NCI-H1694 (cell line): ENCODE results near the gene FLYWCH2.
"Not testable (repeated sequence)": the region's sequence is repeated elsewhere in the genome, so short reads cannot be mapped to it uniquely, and the experiment has no call there.

Experiments
- DNase-seq: peaks from one replicate; lab custom pipeline; 2025; lab: John Stamatoyannopoulos, UW

Gene FLYWCH2

GRCh38 chr16:2881783-2882649 lies 999 bp upstream of the FLYWCH2 start:
- DNase-seq: no peak

GRCh38 chr16:2883458-2883908 lies 468 bp downstream of the FLYWCH2 start:
- no peak for DNase-seq

- no peak for DNase-seq
These were observed 1.0 kb downstream of the FLYWCH2 start for GRCh38 chr16:2884041-2884451.

- no peak for DNase-seq
These were observed 11.2 kb downstream of the FLYWCH2 start for GRCh38 chr16:2894231-2894630.

- DNase-seq: no peak
These were observed 12.8 kb downstream of the FLYWCH2 start for GRCh38 chr16:2895813-2896212.

- no peak for DNase-seq
These were observed 13.5 kb downstream of the FLYWCH2 start for GRCh38 chr16:2896480-2897010.

- DNase-seq: no peak
These were observed 14.1 kb downstream of the FLYWCH2 start for GRCh38 chr16:2897110-2897509.

- DNase-seq: no peak
These were observed 16.0 kb downstream of the FLYWCH2 start for GRCh38 chr16:2898831-2899563.

GRCh38 chr16:2899564-2900072 lies 16.6 kb downstream of the FLYWCH2 start:
- DNase-seq: no peak

- DNase-seq: no peak
These were observed 17.6 kb downstream of the FLYWCH2 start for GRCh38 chr16:2900526-2901075.

- DNase-seq: no peak
These were observed 19.5 kb downstream of the FLYWCH2 start for GRCh38 chr16:2902337-2903130.

GRCh38 chr16:2904100-2904921 lies 21.3 kb downstream of the FLYWCH2 start:
- peak; percentile 44 for DNase-seq

GRCh38 chr16:2904922-2905240 lies 21.9 kb downstream of the FLYWCH2 start:
- no peak for DNase-seq

- peak; percentile 98 for DNase-seq
These were observed 22.4 kb downstream of the FLYWCH2 start for GRCh38 chr16:2905241-2905987.

- DNase-seq: no peak
These were observed 23.0 kb downstream of the FLYWCH2 start for GRCh38 chr16:2905988-2906387.

- not testable (repeated sequence) for DNase-seq
These were observed 24.2 kb downstream of the FLYWCH2 start for GRCh38 chr16:2907084-2907753.

GRCh38 chr16:2910441-2910969 lies 27.5 kb downstream of the FLYWCH2 start:
- DNase-seq: no peak

GRCh38 chr16:2911638-2912329 lies 28.8 kb downstream of the FLYWCH2 start, which contains the start of gene FLYWCH1:
FLYWCH1 (plus strand) TSS chr16:2911931; CDS start chr16:2929686, 17,755 bp downstream.
- DNase-seq: peak; percentile 90
